ENCODE data around the gene MAZ. TPM values are rescaled to one million over a fixed set of nuclear protein-coding genes. Genes with fewer than 3 reads are reported as not detected.

Gene MAZ
- total RNA-seq, 2 donors from 2014 or later = 73.0 to 99.4 TPM

- Histone ChIP-seq H3K4me1 (ENCODE audit: control insufficient read depth in 1 of 2, low read depth in 2 of 2) (no peaks in the 10 kb centered on the region), H3K36me3 (no peaks in the 10 kb centered on the region), H3K9me3 (no peaks in the 10 kb centered on the region), H3K27me3 (replicated peaks; ENCODE audit: insufficient read depth) (no peaks in the 10 kb centered on the region), H3K4me3 (no peak overlapping the region), H3K27ac (no peak overlapping the region)
- no peak for TF ChIP-seq CTCF (IDR thresholded peaks at IDR 0.05)
- DNase-seq (ENCODE audit: low spot score) (no peak), ATAC-seq (ENCODE audit: insufficient number of reproducible peaks, low FRiP score, low read depth) (no peak)
Measured at GRCh38 chr16:29761882-29762281, 44.4 kb upstream of the MAZ start.

DNA sequence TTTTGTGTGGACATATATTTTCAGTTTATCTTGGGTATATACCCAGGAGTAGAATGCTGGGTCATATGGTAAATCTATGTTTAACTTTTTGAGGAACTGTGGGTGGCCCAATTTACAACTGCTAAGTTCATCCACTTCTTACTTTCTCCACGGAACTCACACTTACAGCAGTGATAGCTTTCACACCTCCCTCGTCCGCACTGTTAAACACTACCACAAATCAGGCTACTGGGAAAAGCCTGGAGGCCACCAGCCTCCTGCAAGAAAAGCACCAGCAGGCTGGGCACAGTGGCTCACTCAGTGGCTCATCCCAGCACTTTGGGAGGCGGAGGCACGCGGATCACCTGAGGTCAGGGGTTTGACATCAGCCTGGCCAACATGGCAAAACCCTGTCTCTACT is 43.0 kb upstream of the MAZ start:
- H3K27me3 ChIP-seq (replicated peaks; ENCODE audit: insufficient read depth) = no peaks in the 10 kb centered on the region
- no peak for ATAC-seq (ENCODE audit: insufficient number of reproducible peaks, low FRiP score, low read depth)
- no peak overlapping the region for H3K4me3 ChIP-seq
- DNase-seq (ENCODE audit: low spot score) = no peak
- H3K36me3 ChIP-seq = no peaks in the 10 kb centered on the region
- H3K9me3 ChIP-seq = no peaks in the 10 kb centered on the region
- TF ChIP-seq CTCF (IDR thresholded peaks at IDR 0.05) = no peak
- no peaks in the 10 kb centered on the region for H3K4me1 ChIP-seq (ENCODE audit: control insufficient read depth in 1 of 2, low read depth in 2 of 2)
- H3K27ac ChIP-seq = no peak overlapping the region

DNA sequence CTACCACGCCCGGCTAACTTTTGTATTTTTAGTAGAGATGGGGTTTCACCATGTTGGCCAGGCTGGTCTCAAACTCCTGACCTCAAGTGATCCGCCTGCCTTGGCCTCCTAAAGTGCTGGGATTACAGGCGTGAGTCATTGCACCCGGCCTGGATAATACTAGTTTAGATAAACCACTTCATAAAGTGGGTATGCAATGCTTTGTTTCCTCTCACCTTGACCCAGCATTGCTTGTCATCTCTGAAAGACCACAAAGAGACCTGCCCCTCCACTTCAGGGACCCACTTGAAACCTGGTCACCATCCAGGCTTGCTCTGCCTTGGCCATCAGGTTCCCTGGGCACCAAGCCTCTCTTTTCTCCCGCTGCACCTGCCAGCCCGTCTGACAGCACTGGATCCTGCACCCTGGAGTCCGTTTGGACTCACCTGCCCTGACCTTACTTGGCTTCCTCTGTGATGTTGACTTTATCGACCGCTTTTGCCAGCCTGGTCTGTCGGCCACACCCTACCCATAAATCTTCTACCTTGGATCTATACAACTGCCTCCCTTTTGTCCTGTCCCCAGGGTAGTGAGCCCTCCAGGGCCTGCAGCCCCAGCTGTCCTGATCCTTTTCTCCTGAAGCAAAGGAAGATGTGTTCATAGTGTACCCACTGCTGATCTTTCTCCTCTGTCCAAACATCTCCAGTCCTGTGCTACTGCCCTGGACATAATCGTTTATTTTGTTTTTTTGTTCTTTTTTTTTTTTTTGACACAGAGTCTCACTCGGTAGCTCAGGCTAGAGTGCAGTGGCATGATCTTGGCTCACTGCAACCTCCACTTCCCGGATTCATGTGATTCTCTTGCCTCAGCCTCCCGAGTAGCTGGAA is 40.9 kb upstream of the MAZ start:
- Histone ChIP-seq H3K36me3 (no peaks in the 10 kb centered on the region), H3K9me3 (no peaks in the 10 kb centered on the region), H3K27me3 (replicated peaks; ENCODE audit: insufficient read depth) (no peaks in the 10 kb centered on the region), H3K4me3 (no peak overlapping the region), H3K27ac (no peak overlapping the region), H3K4me1 (ENCODE audit: control insufficient read depth in 1 of 2, low read depth in 2 of 2) (no peaks in the 10 kb centered on the region)
- ATAC-seq (ENCODE audit: insufficient number of reproducible peaks, low FRiP score, low read depth) = no peak
- no peak for DNase-seq (ENCODE audit: low spot score)
- no peak for TF ChIP-seq CTCF (IDR thresholded peaks at IDR 0.05)

- Histone ChIP-seq H3K4me3 (no peak overlapping the region), H3K27me3 (replicated peaks; ENCODE audit: insufficient read depth) (no peaks in the 10 kb centered on the region), H3K9me3 (no peaks in the 10 kb centered on the region), H3K27ac (no peak overlapping the region), H3K4me1 (ENCODE audit: control insufficient read depth in 1 of 2, low read depth in 2 of 2) (no peaks in the 10 kb centered on the region), H3K36me3 (no peaks in the 10 kb centered on the region)
- DNase-seq (ENCODE audit: low spot score) (no peak), ATAC-seq (ENCODE audit: insufficient number of reproducible peaks, low FRiP score, low read depth) (no peak)
- no peak for TF ChIP-seq CTCF (IDR thresholded peaks at IDR 0.05)
Measured at GRCh38 chr16:29766571-29766970, 39.8 kb upstream of the MAZ start.

- no peak for ATAC-seq (ENCODE audit: insufficient number of reproducible peaks, low FRiP score, low read depth)
- no peaks in the 10 kb centered on the region for H3K9me3 ChIP-seq
- TF ChIP-seq CTCF (IDR thresholded peaks at IDR 0.05) = no peak
- no peak for DNase-seq (ENCODE audit: low spot score)
- H3K4me1 ChIP-seq (ENCODE audit: control insufficient read depth in 1 of 2, low read depth in 2 of 2) = no peaks in the 10 kb centered on the region
- no peaks in the 10 kb centered on the region for H3K36me3 ChIP-seq
- H3K27ac ChIP-seq = no peak overlapping the region
- no peak overlapping the region for H3K4me3 ChIP-seq
- H3K27me3 ChIP-seq (replicated peaks; ENCODE audit: insufficient read depth) = no peaks in the 10 kb centered on the region
Measured at GRCh38 chr16:29767062-29767461, 39.3 kb upstream of the MAZ start.
